ENCODE measurements around the gene TRPM6.

DNA sequence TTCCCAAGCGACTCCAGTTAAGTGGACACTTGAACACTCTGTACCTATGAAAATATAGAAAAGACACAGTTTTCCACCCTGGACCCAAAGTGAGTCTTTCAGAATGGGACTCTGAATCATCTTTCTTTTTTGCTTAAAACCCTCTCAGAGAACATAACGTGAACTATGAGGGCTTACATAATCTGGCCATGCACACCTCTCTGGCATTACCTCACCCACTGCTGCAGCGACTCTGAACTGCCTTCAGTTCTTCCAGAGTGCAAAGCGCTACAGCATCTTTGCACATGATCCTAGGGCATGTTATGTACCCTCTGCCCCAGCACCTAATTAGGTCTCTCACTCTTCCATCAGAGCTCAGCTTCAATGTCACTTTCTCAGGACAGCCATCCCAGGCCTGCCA lies 204.4 kb downstream of the TRPM6 start:
- TF ChIP-seq, protein P1, sequence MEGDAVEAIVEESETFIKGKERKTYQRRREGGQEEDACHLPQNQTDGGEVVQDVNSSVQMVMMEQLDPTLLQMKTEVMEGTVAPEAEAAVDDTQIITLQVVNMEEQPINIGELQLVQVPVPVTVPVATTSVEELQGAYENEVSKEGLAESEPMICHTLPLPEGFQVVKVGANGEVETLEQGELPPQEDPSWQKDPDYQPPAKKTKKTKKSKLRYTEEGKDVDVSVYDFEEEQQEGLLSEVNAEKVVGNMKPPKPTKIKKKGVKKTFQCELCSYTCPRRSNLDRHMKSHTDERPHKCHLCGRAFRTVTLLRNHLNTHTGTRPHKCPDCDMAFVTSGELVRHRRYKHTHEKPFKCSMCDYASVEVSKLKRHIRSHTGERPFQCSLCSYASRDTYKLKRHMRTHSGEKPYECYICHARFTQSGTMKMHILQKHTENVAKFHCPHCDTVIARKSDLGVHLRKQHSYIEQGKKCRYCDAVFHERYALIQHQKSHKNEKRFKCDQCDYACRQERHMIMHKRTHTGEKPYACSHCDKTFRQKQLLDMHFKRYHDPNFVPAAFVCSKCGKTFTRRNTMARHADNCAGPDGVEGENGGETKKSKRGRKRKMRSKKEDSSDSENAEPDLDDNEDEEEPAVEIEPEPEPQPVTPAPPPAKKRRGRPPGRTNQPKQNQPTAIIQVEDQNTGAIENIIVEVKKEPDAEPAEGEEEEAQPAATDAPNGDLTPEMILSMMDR (IDR thresholded peaks at IDR 0.05) = no peak
- TF ChIP-seq POLR2A (IDR thresholded peaks at IDR 0.05) = no peak

Measured in testis (tissue), 2 donors.